OCI-LY3 (cell line): ENCODE data around the gene ZC3H18.

Experiments
- EZH2phosphoT487 ChIP-seq: fragments of 200-600 bp; shearing (Covaris generic); IDR thresholded peaks from 2 replicates; pipeline ENCODE4 v1.6.1; 2018; ENCODE audit warnings: antibody characterized with exemption, mixed run types, low read depth
- TF ChIP-seq, protein P1 (sequence below): fragments of 200-600, 300-600 bp; sonication (generic); IDR thresholded peaks from 2 replicates; pipeline ENCODE4 v1.5.1; 2014; ENCODE audit warnings: antibody characterized with exemption, low read length, low read depth

GRCh38 chr16:88623858-88624257 lies 53.7 kb downstream of the ZC3H18 start:
- TF ChIP-seq, protein P1, sequence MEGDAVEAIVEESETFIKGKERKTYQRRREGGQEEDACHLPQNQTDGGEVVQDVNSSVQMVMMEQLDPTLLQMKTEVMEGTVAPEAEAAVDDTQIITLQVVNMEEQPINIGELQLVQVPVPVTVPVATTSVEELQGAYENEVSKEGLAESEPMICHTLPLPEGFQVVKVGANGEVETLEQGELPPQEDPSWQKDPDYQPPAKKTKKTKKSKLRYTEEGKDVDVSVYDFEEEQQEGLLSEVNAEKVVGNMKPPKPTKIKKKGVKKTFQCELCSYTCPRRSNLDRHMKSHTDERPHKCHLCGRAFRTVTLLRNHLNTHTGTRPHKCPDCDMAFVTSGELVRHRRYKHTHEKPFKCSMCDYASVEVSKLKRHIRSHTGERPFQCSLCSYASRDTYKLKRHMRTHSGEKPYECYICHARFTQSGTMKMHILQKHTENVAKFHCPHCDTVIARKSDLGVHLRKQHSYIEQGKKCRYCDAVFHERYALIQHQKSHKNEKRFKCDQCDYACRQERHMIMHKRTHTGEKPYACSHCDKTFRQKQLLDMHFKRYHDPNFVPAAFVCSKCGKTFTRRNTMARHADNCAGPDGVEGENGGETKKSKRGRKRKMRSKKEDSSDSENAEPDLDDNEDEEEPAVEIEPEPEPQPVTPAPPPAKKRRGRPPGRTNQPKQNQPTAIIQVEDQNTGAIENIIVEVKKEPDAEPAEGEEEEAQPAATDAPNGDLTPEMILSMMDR: no peak
- TF ChIP-seq EZH2phosphoT487: no peak
